ENCODE measurements around the gene BPIFA1. TPM values are rescaled to one million over a fixed set of nuclear protein-coding genes. Genes with fewer than 3 reads are reported as not detected.

BPIFA1 gene
- total RNA-seq, 6 experiments from 2014 or later: not detected

DNA sequence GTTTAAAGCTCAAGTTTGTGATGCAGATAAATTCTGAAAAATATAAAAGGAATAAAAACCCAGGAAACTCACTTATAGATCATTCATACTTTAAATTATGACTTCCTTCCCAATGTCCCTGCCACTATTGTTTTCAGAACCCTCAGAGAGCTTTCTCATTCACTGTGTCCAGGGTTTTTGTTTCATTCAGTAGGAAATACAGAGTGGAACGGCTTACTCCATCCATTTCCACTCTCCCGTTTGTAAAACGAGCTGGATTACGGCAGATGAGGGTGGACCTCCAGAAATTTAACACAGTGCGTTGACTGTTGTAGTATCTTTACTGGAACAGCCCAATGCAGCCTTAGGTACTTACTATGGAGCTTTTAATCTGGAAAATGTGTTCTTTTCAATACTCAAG lies 23.6 kb downstream of the BPIFA1 start:
- WGBS (ENCODE audit: insufficient coverage, low coverage, low lambda C conversion rate, missing lambda C conversion rate): 57% methylated on average over 5 of the region's 5 CpGs
- intact Hi-C loops (cut with DNase I): no loop called here
- H3K4me3 ChIP-seq: no peak overlapping the region
- DNase-seq: no peak
- H3K27me3 ChIP-seq: no peaks in the 10 kb centered on the region
- TF ChIP-seq POLR2A (IDR thresholded peaks at IDR 0.05): no peak
- TF ChIP-seq, protein P1, sequence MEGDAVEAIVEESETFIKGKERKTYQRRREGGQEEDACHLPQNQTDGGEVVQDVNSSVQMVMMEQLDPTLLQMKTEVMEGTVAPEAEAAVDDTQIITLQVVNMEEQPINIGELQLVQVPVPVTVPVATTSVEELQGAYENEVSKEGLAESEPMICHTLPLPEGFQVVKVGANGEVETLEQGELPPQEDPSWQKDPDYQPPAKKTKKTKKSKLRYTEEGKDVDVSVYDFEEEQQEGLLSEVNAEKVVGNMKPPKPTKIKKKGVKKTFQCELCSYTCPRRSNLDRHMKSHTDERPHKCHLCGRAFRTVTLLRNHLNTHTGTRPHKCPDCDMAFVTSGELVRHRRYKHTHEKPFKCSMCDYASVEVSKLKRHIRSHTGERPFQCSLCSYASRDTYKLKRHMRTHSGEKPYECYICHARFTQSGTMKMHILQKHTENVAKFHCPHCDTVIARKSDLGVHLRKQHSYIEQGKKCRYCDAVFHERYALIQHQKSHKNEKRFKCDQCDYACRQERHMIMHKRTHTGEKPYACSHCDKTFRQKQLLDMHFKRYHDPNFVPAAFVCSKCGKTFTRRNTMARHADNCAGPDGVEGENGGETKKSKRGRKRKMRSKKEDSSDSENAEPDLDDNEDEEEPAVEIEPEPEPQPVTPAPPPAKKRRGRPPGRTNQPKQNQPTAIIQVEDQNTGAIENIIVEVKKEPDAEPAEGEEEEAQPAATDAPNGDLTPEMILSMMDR (IDR thresholded peaks at IDR 0.05): no peak
- H3K4me1 ChIP-seq: no peaks in the 10 kb centered on the region
- H3K27ac ChIP-seq: no peak overlapping the region
- ATAC-seq: no peak
- H3K36me3 ChIP-seq: no peaks in the 10 kb centered on the region
- H3K9me3 ChIP-seq: no peaks in the 10 kb centered on the region

DNA sequence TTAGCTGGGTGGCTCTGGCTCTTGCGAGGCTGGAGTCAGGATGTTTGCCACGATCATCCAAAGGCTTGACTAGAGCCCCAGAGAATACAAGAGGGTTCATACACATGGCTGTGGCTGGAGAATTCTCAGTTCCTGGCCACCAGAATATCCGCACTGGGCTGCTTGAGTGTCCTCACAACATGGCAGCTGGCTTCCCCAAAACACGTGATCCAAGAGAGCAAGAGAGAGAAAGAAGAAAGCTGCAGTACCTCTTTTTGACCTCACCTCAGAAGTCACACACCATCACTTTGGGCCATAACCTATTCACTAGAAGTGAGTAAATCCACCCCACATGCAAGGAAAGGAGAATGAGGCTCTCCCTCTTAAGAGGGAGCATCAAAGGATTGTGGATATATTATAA lies 25.7 kb downstream of the BPIFA1 start:
- no peaks in the 10 kb centered on the region for H3K27me3 ChIP-seq
- H3K27ac ChIP-seq: no peak overlapping the region
- WGBS (ENCODE audit: insufficient coverage, low coverage, low lambda C conversion rate, missing lambda C conversion rate): 71% methylated on average over 3 of the region's 4 CpGs
- no peaks in the 10 kb centered on the region for H3K36me3 ChIP-seq
- intact Hi-C loops (cut with DNase I): no loop called here
- DNase-seq (no peak), ATAC-seq (no peak)
- H3K9me3 ChIP-seq: no peaks in the 10 kb centered on the region
- H3K4me1 ChIP-seq: no peaks in the 10 kb centered on the region
- TF ChIP-seq, protein P1 (IDR thresholded peaks at IDR 0.05): no peak
- no peak for TF ChIP-seq POLR2A (IDR thresholded peaks at IDR 0.05)
- H3K4me3 ChIP-seq: no peak overlapping the region

DNA sequence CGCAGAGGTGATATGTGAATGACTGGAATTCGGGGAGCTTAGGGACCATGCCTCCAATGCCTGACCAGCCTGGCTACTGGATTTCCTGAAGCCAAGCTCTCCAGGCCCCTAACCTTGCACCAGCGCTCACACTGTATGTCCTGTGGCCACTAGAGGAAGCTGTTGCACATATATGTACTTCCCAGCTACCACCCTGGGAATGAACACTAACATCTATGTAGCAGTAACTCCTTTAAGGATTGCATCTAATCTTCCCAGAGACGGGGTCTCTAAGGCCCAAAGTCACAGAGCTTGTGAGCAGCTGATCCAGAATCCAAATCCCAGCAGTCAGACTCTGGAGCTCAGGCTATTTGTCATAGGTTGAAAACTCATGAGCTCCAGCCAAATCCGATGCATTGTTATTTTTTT lies 26.9 kb downstream of the BPIFA1 start:
- no peak for TF ChIP-seq POLR2A (IDR thresholded peaks at IDR 0.05)
- TF ChIP-seq, protein P1 (IDR thresholded peaks at IDR 0.05): peak; percentile 23 to 49 (median 40)
- no peaks in the 10 kb centered on the region for H3K36me3 ChIP-seq
- H3K4me1 ChIP-seq: no peaks in the 10 kb centered on the region
- WGBS (ENCODE audit: insufficient coverage, low coverage, low lambda C conversion rate, missing lambda C conversion rate): 12% methylated on average over 5 of the region's 5 CpGs
- H3K4me3 ChIP-seq: no peak overlapping the region
- no peak overlapping the region for H3K27ac ChIP-seq
- intact Hi-C loops (cut with DNase I): no loop called here
- peak; percentile 56 to 69 (median 66) for ATAC-seq
- no peak for DNase-seq
- H3K27me3 ChIP-seq: no peaks in the 10 kb centered on the region
- H3K9me3 ChIP-seq: no peaks in the 10 kb centered on the region

DNA sequence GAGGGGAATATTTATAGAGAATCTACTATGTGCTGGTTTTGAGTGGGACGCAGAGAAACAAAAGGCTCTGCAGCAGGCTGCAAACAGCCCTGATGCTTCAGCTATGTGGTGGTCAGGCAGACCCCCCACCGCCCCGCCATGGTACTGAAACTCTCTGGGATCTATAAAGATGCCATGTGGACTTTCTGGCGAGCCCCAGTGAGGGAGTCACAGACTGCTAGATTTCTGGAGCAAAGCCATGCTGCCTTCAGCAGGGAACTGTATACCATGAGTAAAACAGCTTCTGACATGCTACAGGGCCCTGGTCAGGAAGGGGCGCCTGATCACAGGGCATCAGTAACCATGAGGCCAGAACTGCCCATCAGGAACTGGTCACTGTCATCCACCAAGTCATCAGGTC lies 28.0 kb downstream of the BPIFA1 start:
- Histone ChIP-seq H3K4me3 (no peak overlapping the region), H3K27ac (no peak overlapping the region), H3K9me3 (no peaks in the 10 kb centered on the region), H3K36me3 (no peaks in the 10 kb centered on the region), H3K4me1 (no peaks in the 10 kb centered on the region), H3K27me3 (no peaks in the 10 kb centered on the region)
- TF ChIP-seq, protein P1 (IDR thresholded peaks at IDR 0.05): no peak
- TF ChIP-seq POLR2A (IDR thresholded peaks at IDR 0.05): no peak
- no peak for ATAC-seq
- WGBS (ENCODE audit: insufficient coverage, low coverage, low lambda C conversion rate, missing lambda C conversion rate): 56% methylated on average over 2 of the region's 5 CpGs
- no peak for DNase-seq
- intact Hi-C loops (cut with DNase I): no loop called here

DNA sequence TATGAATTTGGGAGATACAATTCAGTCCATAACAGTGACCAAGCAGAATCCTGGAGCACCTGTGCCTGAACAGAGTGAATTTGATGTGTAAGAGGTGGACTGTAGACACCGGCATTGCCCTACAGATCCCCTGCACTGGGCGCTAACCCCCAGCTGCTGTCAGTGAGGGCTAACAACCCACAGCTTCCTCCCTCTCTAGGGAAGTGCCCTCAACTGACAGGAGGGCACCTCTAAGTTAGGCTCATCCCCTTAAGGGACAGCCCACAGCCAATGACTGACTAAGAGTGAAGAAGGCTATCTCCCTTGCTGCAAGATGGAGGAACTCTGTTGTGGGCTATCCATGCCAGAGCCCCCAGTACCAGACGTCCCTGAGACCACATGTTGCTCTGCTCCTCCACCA lies 31.9 kb downstream of the BPIFA1 start:
- H3K4me1 ChIP-seq: no peaks in the 10 kb centered on the region
- no peak overlapping the region for H3K4me3 ChIP-seq
- DNase-seq (no peak), ATAC-seq (no peak)
- H3K9me3 ChIP-seq: no peaks in the 10 kb centered on the region
- intact Hi-C loops (cut with DNase I): no loop called here
- TF ChIP-seq POLR2A (IDR thresholded peaks at IDR 0.05): no peak
- TF ChIP-seq, protein P1 (IDR thresholded peaks at IDR 0.05): no peak
- no peaks in the 10 kb centered on the region for H3K27me3 ChIP-seq
- 42% methylated on average over 2 of the region's 3 CpGs for WGBS (ENCODE audit: insufficient coverage, low coverage, low lambda C conversion rate, missing lambda C conversion rate)
- no peak overlapping the region for H3K27ac ChIP-seq
- no peaks in the 10 kb centered on the region for H3K36me3 ChIP-seq
